HepG2 (cell line): ENCODE data around the gene DOCK11.

Source experiments
- CHD4 ChIP-seq: fragments of 200-600 bp; sonication (generic); IDR thresholded peaks from 2 replicates; pipeline ENCODE4 v1.7.0; 2017; ENCODE audit warnings: mild to moderate bottlenecking, low read length, borderline replicate concordance
- E2F5 ChIP-seq: sonication (generic); formaldehyde crosslinking; conservative IDR thresholded peaks from 2 replicates; pipeline ENCODE4 v1.4.0; 2020; ENCODE audit warnings: missing genetic modification reagents
- ELF4 ChIP-seq: sonication (generic); formaldehyde crosslinking; IDR thresholded peaks from 2 replicates; pipeline ENCODE4 v1.5.0; 2020; ENCODE audit warnings: missing genetic modification reagents, mild to moderate bottlenecking, moderate library complexity, borderline replicate concordance
- KAT8 ChIP-seq: IDR thresholded peaks from 2 replicates; pipeline ENCODE4 v1.6.1; 2016; ENCODE audit warnings: missing genetic modification reagents, missing compliant biosample characterization
- NBN ChIP-seq: fragments of 450-650 bp; conservative IDR thresholded peaks from 2 replicates; pipeline ENCODE4 v1.6.1; 2017
- POLR2A ChIP-seq, 2 experiments: IDR thresholded peaks; 2 replicates each; pipeline ENCODE4 v1.6.1; 2011; ENCODE audit warnings: low read depth in 2 of 2, low read length in 2 of 2, mild to moderate bottlenecking in 1 of 2, moderate library complexity in 1 of 2; ENCODE audit not compliant: insufficient read depth in 1 of 2
- RNF219 ChIP-seq: sonication (generic); formaldehyde crosslinking; IDR thresholded peaks from 2 replicates; pipeline ENCODE4 v1.5.0; 2020; ENCODE audit warnings: mild to moderate bottlenecking, missing genetic modification reagents
- THAP9 ChIP-seq: sonication (generic); formaldehyde crosslinking; IDR thresholded peaks from 2 replicates; pipeline ENCODE4; 2020; ENCODE audit warnings: missing genetic modification reagents, mild to moderate bottlenecking, borderline replicate concordance

GRCh38 chrX:118540342-118540741, 44.7 kb downstream of the DOCK11 start:
- no peak for TF ChIP-seq CHD4
- no peak for TF ChIP-seq THAP9
- TF ChIP-seq POLR2A (IDR thresholded peaks at IDR 0.05; ENCODE audit: insufficient read depth in 1 of 2, low read depth in 2 of 2, low read length in 2 of 2) = no peak
- no peak for TF ChIP-seq E2F5
- TF ChIP-seq KAT8 (CRISPR knock-in tag) = no peak
- no peak for TF ChIP-seq ELF4 (CRISPR knock-in tag)
- TF ChIP-seq RNF219 = no peak
- no peak for TF ChIP-seq NBN
